HCT116 (cell line): ENCODE measurements around the gene MECP2. TPM values are rescaled to one million over a fixed set of nuclear protein-coding genes. Genes with fewer than 3 reads are reported as not detected.

ENCODE experiments used
- ATAC-seq: fragments of 200-7000 bp; cut with Tn5 transposase; 2 replicates; pipeline ENCODE4 v1.9.1; 2020; ENCODE audit warnings: mild to moderate bottlenecking, moderate library complexity
- BruUV-seq: library from RNA; stranded (reverse); fragments of 400-500 nt; replicated peaks from 2 replicates; lab custom pipeline; 2021; lab: Mats Ljungman, UMichigan
- CTCF ChIA-PET: fragments of 300-600 bp; sonication (Branson Sonifier 250); formaldehyde crosslinking; loops from one replicate; lab custom pipeline; 2021; ENCODE audit warnings: antibody characterized with exemption; lab: Charles Lee
- POLR2A ChIA-PET: fragments of 300-600, 350-600 bp; sonication (Branson Sonifier 250); formaldehyde crosslinking; loops from one replicate; lab custom pipeline; 2021; ENCODE audit warnings: antibody characterized with exemption; lab: Charles Lee
- RAD21 ChIA-PET, 2 experiments: fragments of 300-600 bp; sonication (Branson Sonifier 250); formaldehyde crosslinking; loops; one replicate each; lab custom pipeline; 2023; ENCODE audit warnings: low total read pairs in 2 of 2; ENCODE audit not compliant: uncharacterized antibody in 2 of 2, unreplicated experiment in 2 of 2, low non-redundant PET in 1 of 2; lab: Charles Lee
- DNase-seq: peaks from one replicate; pipeline ENCODE4 v3.0.0-alpha.2; 2010; ENCODE audit warnings: low read depth, low spot score
- H2AFZ ChIP-seq: fragments of 200-600 bp; shearing (Covaris generic), sonication (generic); 2 replicates; pipeline ENCODE4 v1.6.1; 2017; ENCODE audit warnings: low read depth, mixed run types, mixed read lengths, antibody characterized with exemption, low read length; ENCODE audit not compliant: poor library complexity, severe bottlenecking
- H3K27ac ChIP-seq: 2 replicates; pipeline ENCODE4 v1.5.1; 2012; ENCODE audit warnings: low read depth, low read length
- H3K27me3 ChIP-seq: fragments of 200-600 bp; sonication (generic); 2 replicates; pipeline ENCODE4 v1.6.1; 2016; ENCODE audit warnings: mixed run types, low read length, mixed read lengths; ENCODE audit not compliant: insufficient read depth
- H3K36me3 ChIP-seq, 2 experiments: fragments of 200-500 bp in 1 of 2; fragments of 200-600 bp in 1 of 2; sonication (Bioruptor generic) in 1 of 2; sonication (generic) in 1 of 2; 2 replicates each; pipeline versions ENCODE4 v1.5.1 to v1.6.1; 2014 to 2016; ENCODE audit warnings: low read length in 2 of 2, inconsistent platforms in 1 of 2, mixed read lengths in 1 of 2, mixed run types in 1 of 2; ENCODE audit not compliant: insufficient read depth in 2 of 2, control insufficient read depth in 1 of 2
- H3K4me1 ChIP-seq, 2 experiments: fragments of 200-600 bp in 1 of 2; sonication (generic) in 1 of 2; 2 replicates each; pipeline versions ENCODE4 v1.5.1 to v1.6.1; 2012 to 2017; ENCODE audit warnings: low read length in 2 of 2, inconsistent platforms in 1 of 2, mild to moderate bottlenecking in 1 of 2, mixed read lengths in 1 of 2, mixed run types in 1 of 2, moderate library complexity in 1 of 2; ENCODE audit not compliant: insufficient read depth in 2 of 2, control insufficient read depth in 1 of 2
- H3K4me2 ChIP-seq: fragments of 200-600 bp; sonication (generic); 2 replicates; pipeline ENCODE4 v1.6.1; 2017; ENCODE audit warnings: mixed run types, low read length, mixed read lengths
- H3K4me3 ChIP-seq, 2 experiments: fragments of 200-600 bp in 1 of 2; sonication (generic) in 1 of 2; replicated peaks in 1 of 2; 2 replicates each; pipeline ENCODE4 v1.5.1; 2011 to 2016; ENCODE audit warnings: low read length in 2 of 2, control low read depth in 1 of 2, low read depth in 1 of 2, mild to moderate bottlenecking in 1 of 2, mixed read lengths in 1 of 2, mixed run types in 1 of 2
- H3K79me2 ChIP-seq: fragments of 200-600 bp; sonication (generic); 2 replicates; pipeline ENCODE4 v1.6.1; 2017; ENCODE audit warnings: mild to moderate bottlenecking, mixed run types, low read length, moderate library complexity, mixed read lengths; ENCODE audit not compliant: insufficient read depth
- H3K9ac ChIP-seq: fragments of 200-600 bp; sonication (generic); 2 replicates; pipeline ENCODE4 v1.6.1; 2016; ENCODE audit warnings: low read length, mixed read lengths
- H3K9me2 ChIP-seq: fragments of 200-600 bp; sonication (generic), shearing (Covaris generic); 2 replicates; pipeline ENCODE4 v1.6.1; 2017; ENCODE audit warnings: mixed run types, mild to moderate bottlenecking, moderate library complexity; ENCODE audit not compliant: insufficient read depth
- H3K9me3 ChIP-seq, 2 experiments: fragments of 200-500 bp in 1 of 2; fragments of 200-600 bp in 1 of 2; sonication (Bioruptor generic) in 1 of 2; sonication (generic) in 1 of 2; 2 replicates each; pipeline ENCODE4 v1.6.1; 2014 to 2017; ENCODE audit warnings: low read length in 2 of 2, mixed read lengths in 2 of 2, inconsistent platforms in 1 of 2, low read depth in 1 of 2, mild to moderate bottlenecking in 1 of 2, mixed run types in 1 of 2, moderate library complexity in 1 of 2; ENCODE audit not compliant: control insufficient read depth in 1 of 2, insufficient read depth in 1 of 2
- H4K20me1 ChIP-seq: fragments of 200-600 bp; sonication (generic), shearing (Covaris generic); 2 replicates; pipeline ENCODE4 v1.6.1; 2017; ENCODE audit warnings: mixed run types, mild to moderate bottlenecking, moderate library complexity; ENCODE audit not compliant: insufficient read depth
- CBX3 ChIP-seq: IDR thresholded peaks from 2 replicates; pipeline ENCODE4 v1.6.1; 2012; ENCODE audit warnings: low read depth
- CEBPB ChIP-seq: IDR thresholded peaks from 2 replicates; pipeline ENCODE4 v1.6.1; 2012; ENCODE audit warnings: low read depth
- EGR1 ChIP-seq: IDR thresholded peaks from 2 replicates; pipeline ENCODE4 v1.6.1; 2012; ENCODE audit warnings: low read depth
- ELF1 ChIP-seq: IDR thresholded peaks from 2 replicates; pipeline ENCODE4 v1.6.1; 2012; ENCODE audit warnings: low read depth, borderline replicate concordance
- EZH2 ChIP-seq: fragments of 200-600 bp; sonication (generic); IDR thresholded peaks from 2 replicates; pipeline ENCODE4 v1.6.1; 2017; ENCODE audit warnings: antibody characterized with exemption, mixed run types
- FOSL1 ChIP-seq: IDR thresholded peaks from 2 replicates; pipeline ENCODE4 v1.6.1; 2012; ENCODE audit warnings: low read depth
- JUND ChIP-seq: IDR thresholded peaks from 2 replicates; pipeline ENCODE4 v1.6.1; 2012
- POLR2A ChIP-seq: IDR thresholded peaks from 2 replicates; pipeline ENCODE4 v1.7.0; 2011; ENCODE audit warnings: borderline replicate concordance; ENCODE audit not compliant: insufficient read depth, insufficient read length; ENCODE audit errors: extremely low read depth
- RAD21 ChIP-seq: IDR thresholded peaks from 2 replicates; pipeline ENCODE4 v1.6.1; 2012; ENCODE audit warnings: low read depth, mild to moderate bottlenecking
- SIN3A ChIP-seq: IDR thresholded peaks from 2 replicates; pipeline ENCODE4 v1.6.1; 2012; ENCODE audit warnings: low read depth
- SRF ChIP-seq: IDR thresholded peaks from 2 replicates; pipeline ENCODE4 v1.6.1; 2012; ENCODE audit warnings: low read depth
- TCF7L2 ChIP-seq: IDR thresholded peaks from 2 replicates; pipeline ENCODE4 v1.7.0; 2011; ENCODE audit warnings: borderline replicate concordance, inconsistent platforms; ENCODE audit not compliant: insufficient read depth, insufficient read length; ENCODE audit errors: extremely low read depth
- YY1 ChIP-seq: IDR thresholded peaks from 2 replicates; pipeline ENCODE4 v1.6.1; 2011; ENCODE audit warnings: low read length, low read depth, moderate library complexity, mild to moderate bottlenecking; ENCODE audit not compliant: insufficient replicate concordance; ENCODE audit errors: extremely low read depth
- ZFX ChIP-seq: fragments of 450-650 bp; IDR thresholded peaks from 2 replicates; pipeline ENCODE4 v1.6.1; 2017
- ZNF274 ChIP-seq: fragments of 200-500 bp; sonication (Bioruptor generic); IDR thresholded peaks from 2 replicates; pipeline ENCODE4 v1.6.1; 2014; ENCODE audit warnings: mild to moderate bottlenecking, low read depth, low read length, inconsistent platforms
- intact Hi-C: fragments of 100-400 bp; cut with micrococcal nuclease; formaldehyde crosslinking; loops from 2 replicates; pipeline ENCODE4 v1.10.0; 2022
- total RNA-seq: library from RNA; stranded (reverse); gene quantifications from one replicate; pipeline ENCODE4 v1.2.1, GENCODE V29; 2021; ENCODE audit not compliant: unreplicated experiment
- TF ChIP-seq, protein P1 (sequence below): IDR thresholded peaks from 2 replicates; pipeline ENCODE4 v1.6.1; 2012
- TF ChIP-seq, protein P2 (sequence below): IDR thresholded peaks from 2 replicates; pipeline ENCODE4 v1.6.1; 2012
- TF ChIP-seq, protein P3 (sequence below): IDR thresholded peaks from 2 replicates; pipeline ENCODE4 v1.6.1; 2011; ENCODE audit warnings: mild to moderate bottlenecking, low read length, moderate library complexity; ENCODE audit not compliant: insufficient replicate concordance; ENCODE audit errors: extremely low read depth

The MECP2 gene
- total RNA-seq, 1 experiment from 2014 or later: 32.4 TPM

DNA sequence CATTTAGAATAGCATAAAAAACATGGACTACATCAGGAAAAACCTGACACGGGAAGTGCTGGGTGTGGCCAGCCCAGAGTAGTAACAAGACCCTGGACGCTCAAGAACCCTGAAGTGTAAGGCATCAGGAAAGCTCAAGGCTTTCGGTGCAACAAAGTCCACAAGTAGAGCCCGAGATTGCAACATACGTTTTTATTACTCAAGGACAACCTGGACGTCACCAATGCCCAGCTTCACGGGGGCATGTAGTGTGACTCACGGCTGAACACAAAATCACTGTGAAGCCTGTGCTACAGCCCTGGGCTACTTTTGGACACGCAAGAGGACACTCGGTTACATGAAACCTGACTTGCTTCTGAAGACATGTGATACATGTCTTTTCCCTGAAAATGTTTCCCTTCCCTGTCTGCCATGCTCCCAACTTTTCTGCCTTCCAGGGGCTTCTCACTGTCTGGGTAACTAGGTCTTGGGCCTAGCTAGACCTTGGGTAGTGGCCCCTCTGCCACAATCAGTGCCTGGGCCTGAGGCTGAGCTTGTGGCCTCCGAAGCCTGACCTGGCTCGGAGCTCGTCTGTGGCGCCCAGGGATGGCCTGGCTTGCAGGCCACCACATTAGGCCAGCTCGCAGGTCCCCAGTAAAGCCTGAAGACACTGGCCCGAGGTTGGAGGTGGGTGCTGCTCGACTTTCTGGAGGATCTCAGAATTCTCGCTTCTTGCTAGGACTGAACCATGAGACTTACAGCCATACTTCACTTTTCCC lies 87.0 kb downstream of the MECP2 start:
- POLR2A ChIA-PET: interaction anchor here (0.7 kb wide), 1 partner anchor 15 kb away, joined by 3 read pairs; no protein-coding TSS in a partner anchor
- no peak for DNase-seq

More for the DNA sequence above, 87.0 kb downstream of the MECP2 start:
- H3K4me1 ChIP-seq: peaks cover 0 to 14% of the 10 kb centered on the region in 2 experiments; a peak in 2 of 4 replicates
- TF ChIP-seq TCF7L2: no peak
- TF ChIP-seq CEBPB: no peak
- no peak for TF ChIP-seq JUND
- TF ChIP-seq RAD21: no peak
- no peak for TF ChIP-seq POLR2A
- TF ChIP-seq, protein P1, sequence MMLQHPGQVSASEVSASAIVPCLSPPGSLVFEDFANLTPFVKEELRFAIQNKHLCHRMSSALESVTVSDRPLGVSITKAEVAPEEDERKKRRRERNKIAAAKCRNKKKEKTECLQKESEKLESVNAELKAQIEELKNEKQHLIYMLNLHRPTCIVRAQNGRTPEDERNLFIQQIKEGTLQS: no peak
- TF ChIP-seq, protein P2, sequence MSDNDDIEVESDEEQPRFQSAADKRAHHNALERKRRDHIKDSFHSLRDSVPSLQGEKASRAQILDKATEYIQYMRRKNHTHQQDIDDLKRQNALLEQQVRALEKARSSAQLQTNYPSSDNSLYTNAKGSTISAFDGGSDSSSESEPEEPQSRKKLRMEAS: no peak
- TF ChIP-seq EGR1: no peak
- no peak for TF ChIP-seq ELF1
- no peak for TF ChIP-seq ZNF274
- no peak for TF ChIP-seq ZFX
- no peak for TF ChIP-seq SRF
- no peak for TF ChIP-seq FOSL1
- no peak for TF ChIP-seq SIN3A
- no peak for TF ChIP-seq YY1
- TF ChIP-seq EZH2: no peak
- TF ChIP-seq, protein P3, sequence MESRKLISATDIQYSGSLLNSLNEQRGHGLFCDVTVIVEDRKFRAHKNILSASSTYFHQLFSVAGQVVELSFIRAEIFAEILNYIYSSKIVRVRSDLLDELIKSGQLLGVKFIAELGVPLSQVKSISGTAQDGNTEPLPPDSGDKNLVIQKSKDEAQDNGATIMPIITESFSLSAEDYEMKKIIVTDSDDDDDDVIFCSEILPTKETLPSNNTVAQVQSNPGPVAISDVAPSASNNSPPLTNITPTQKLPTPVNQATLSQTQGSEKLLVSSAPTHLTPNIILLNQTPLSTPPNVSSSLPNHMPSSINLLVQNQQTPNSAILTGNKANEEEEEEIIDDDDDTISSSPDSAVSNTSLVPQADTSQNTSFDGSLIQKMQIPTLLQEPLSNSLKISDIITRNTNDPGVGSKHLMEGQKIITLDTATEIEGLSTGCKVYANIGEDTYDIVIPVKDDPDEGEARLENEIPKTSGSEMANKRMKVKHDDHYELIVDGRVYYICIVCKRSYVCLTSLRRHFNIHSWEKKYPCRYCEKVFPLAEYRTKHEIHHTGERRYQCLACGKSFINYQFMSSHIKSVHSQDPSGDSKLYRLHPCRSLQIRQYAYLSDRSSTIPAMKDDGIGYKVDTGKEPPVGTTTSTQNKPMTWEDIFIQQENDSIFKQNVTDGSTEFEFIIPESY: no peak
- no peak for TF ChIP-seq CBX3
- no peak overlapping the region for H3K4me3 ChIP-seq
- H3K9ac ChIP-seq: no peak overlapping the region
- H2AFZ ChIP-seq: no peak overlapping the region
- TSS peak; percentile 54 for BruUV-seq
- no peaks in the 10 kb centered on the region for H4K20me1 ChIP-seq
- intact Hi-C loops: no loop called here
- no peaks in the 10 kb centered on the region for H3K79me2 ChIP-seq
- H3K27ac ChIP-seq: no peak overlapping the region
- CTCF ChIA-PET: no interaction called here
- H3K9me3 ChIP-seq: no peaks in the 10 kb centered on the region
- no peak overlapping the region for H3K4me2 ChIP-seq
- RAD21 ChIA-PET: no interaction called here
- H3K27me3 ChIP-seq: no peaks in the 10 kb centered on the region
- no peaks in the 10 kb centered on the region for H3K9me2 ChIP-seq
- no peaks in the 10 kb centered on the region for H3K36me3 ChIP-seq
- ATAC-seq: no peak
